ENCODE measurements around the gene LGALS3BP.

The LGALS3BP gene

GRCh38 chr17:79020631-79021301 is 41.0 kb upstream of the LGALS3BP start:
- Histone ChIP-seq H3K4me3 (no peak overlapping the region), H3K27me3 (ENCODE audit: low read depth) (no peaks in the 10 kb centered on the region), H3K4me1 (0 out of 2 replicates have a peak, but pooled peaks cover 3% of the 10 kb centered on the region), H3K36me3 (replicated peaks) (no peaks in the 10 kb centered on the region), H3K9me3 (no peaks in the 10 kb centered on the region)
- DNase-seq (ENCODE audit: low spot score in 2 of 2), result no peak
- in situ Hi-C loops (cut with MboI; ENCODE audit: low sequenced_read_pairs), result no loop called here

- in situ Hi-C loops (cut with MboI; ENCODE audit: low sequenced_read_pairs), result no loop called here
- Histone ChIP-seq H3K27me3 (ENCODE audit: low read depth) (no peaks in the 10 kb centered on the region), H3K4me3 (no peak overlapping the region), H3K36me3 (replicated peaks) (no peaks in the 10 kb centered on the region), H3K4me1 (0 out of 2 replicates have a peak, but pooled peaks cover 2% of the 10 kb centered on the region), H3K9me3 (no peaks in the 10 kb centered on the region)
- DNase-seq (ENCODE audit: low spot score in 2 of 2), result peak; percentile 48 to 69
Observed at GRCh38 chr17:79019632-79020584, 40.2 kb upstream of the LGALS3BP start.

GRCh38 chr17:79019261-79019631 is 39.5 kb upstream of the LGALS3BP start:
- no peak overlapping the region for H3K4me3 ChIP-seq
- no peaks in the 10 kb centered on the region for H3K36me3 ChIP-seq (replicated peaks)
- H3K9me3 ChIP-seq, result peaks cover 3% of the 10 kb centered on the region
- H3K27me3 ChIP-seq (ENCODE audit: low read depth), result no peaks in the 10 kb centered on the region
- no peak for DNase-seq (ENCODE audit: low spot score in 2 of 2)
- in situ Hi-C loops (cut with MboI; ENCODE audit: low sequenced_read_pairs), result no loop called here
- no peaks in the 10 kb centered on the region for H3K4me1 ChIP-seq

GRCh38 chr17:79018370-79018695 is 38.6 kb upstream of the LGALS3BP start:
- in situ Hi-C loops (cut with MboI; ENCODE audit: low sequenced_read_pairs), result no loop called here
- H3K4me1 ChIP-seq, result no peaks in the 10 kb centered on the region
- DNase-seq (ENCODE audit: low spot score in 2 of 2), result no peak
- H3K27me3 ChIP-seq (ENCODE audit: low read depth), result no peaks in the 10 kb centered on the region
- H3K36me3 ChIP-seq (replicated peaks), result no peaks in the 10 kb centered on the region
- H3K9me3 ChIP-seq, result peaks cover 12% of the 10 kb centered on the region
- no peak overlapping the region for H3K4me3 ChIP-seq

GRCh38 chr17:79017546-79018369 is 38.0 kb upstream of the LGALS3BP start:
- Histone ChIP-seq H3K4me1 (no peaks in the 10 kb centered on the region), H3K4me3 (no peak overlapping the region), H3K27me3 (ENCODE audit: low read depth) (no peaks in the 10 kb centered on the region), H3K9me3 (peaks cover 12% of the 10 kb centered on the region), H3K36me3 (replicated peaks) (no peaks in the 10 kb centered on the region)
- no peak for DNase-seq (ENCODE audit: low spot score in 2 of 2)
- in situ Hi-C loops (cut with MboI; ENCODE audit: low sequenced_read_pairs), result no loop called here

GRCh38 chr17:79014158-79014758 is 34.5 kb upstream of the LGALS3BP start:
- Histone ChIP-seq H3K4me1 (peaks cover 5% of the 10 kb centered on the region), H3K9me3 (peaks cover 12% of the 10 kb centered on the region), H3K4me3 (no peak overlapping the region), H3K27me3 (ENCODE audit: low read depth) (no peaks in the 10 kb centered on the region), H3K36me3 (replicated peaks) (no peaks in the 10 kb centered on the region)
- in situ Hi-C loops (cut with MboI; ENCODE audit: low sequenced_read_pairs), result no loop called here
- no peak for DNase-seq (ENCODE audit: low spot score in 2 of 2)

GRCh38 chr17:79012563-79013134 is 32.9 kb upstream of the LGALS3BP start:
- Histone ChIP-seq H3K4me1 (peaks cover 9% of the 10 kb centered on the region), H3K9me3 (peaks cover 12% of the 10 kb centered on the region), H3K36me3 (replicated peaks) (no peaks in the 10 kb centered on the region; the same call in 1 of the 2 replicates), H3K4me3 (no peak overlapping the region), H3K27me3 (ENCODE audit: low read depth) (no peaks in the 10 kb centered on the region)
- in situ Hi-C loops (cut with MboI; ENCODE audit: low sequenced_read_pairs), result no loop called here
- DNase-seq (ENCODE audit: low spot score in 2 of 2), result no peak

GRCh38 chr17:79011451-79012147 is 31.9 kb upstream of the LGALS3BP start:
- Histone ChIP-seq H3K9me3 (peaks cover 12% of the 10 kb centered on the region), H3K4me1 (peaks cover 9% of the 10 kb centered on the region), H3K36me3 (replicated peaks) (no peaks in the 10 kb centered on the region; the same call in 1 of the 2 replicates), H3K27me3 (ENCODE audit: low read depth) (no peaks in the 10 kb centered on the region), H3K4me3 (no peak overlapping the region)
- DNase-seq (ENCODE audit: low spot score in 2 of 2), result no peak
- in situ Hi-C loops (cut with MboI; ENCODE audit: low sequenced_read_pairs), result no loop called here

- no peak for DNase-seq (ENCODE audit: low spot score in 2 of 2)
- Histone ChIP-seq H3K27me3 (ENCODE audit: low read depth) (no peaks in the 10 kb centered on the region), H3K4me3 (peak overlapping the region; percentile 75), H3K9me3 (peaks cover 12% of the 10 kb centered on the region), H3K4me1 (peaks cover 9% of the 10 kb centered on the region), H3K36me3 (replicated peaks) (no peaks in the 10 kb centered on the region; the same call in 1 of the 2 replicates)
- in situ Hi-C loops (cut with MboI; ENCODE audit: low sequenced_read_pairs), result no loop called here
Observed at GRCh38 chr17:79010304-79010646, 30.6 kb upstream of the LGALS3BP start.

GRCh38 chr17:79009397-79010303 is 29.9 kb upstream of the LGALS3BP start, which contains the start of gene CANT1:
Gene CANT1, minus strand, starts transcription at chr17:79009764. Its CDS starts 12,142 bp downstream, at chr17:78997622.
- H3K4me1 ChIP-seq, result peaks cover 9% of the 10 kb centered on the region
- in situ Hi-C loops (cut with MboI; ENCODE audit: low sequenced_read_pairs), result no loop called here
- DNase-seq (ENCODE audit: low spot score in 2 of 2), result peak; percentile 78 to 88
- H3K4me3 ChIP-seq, result peak within 1 kb of the TSS; percentile 75
- peaks cover 12% of the 10 kb centered on the region for H3K9me3 ChIP-seq
- no peaks in the 10 kb centered on the region; the same call in 1 of the 2 replicates for H3K36me3 ChIP-seq (replicated peaks)
- H3K27me3 ChIP-seq (ENCODE audit: low read depth), result no peaks in the 10 kb centered on the region

- peak overlapping the region; percentile 75 for H3K4me3 ChIP-seq
- H3K4me1 ChIP-seq, result peaks cover 9% of the 10 kb centered on the region
- H3K9me3 ChIP-seq, result peaks cover 5% of the 10 kb centered on the region
- no peak for DNase-seq (ENCODE audit: low spot score in 2 of 2)
- no peaks in the 10 kb centered on the region; the same call in 1 of the 2 replicates for H3K36me3 ChIP-seq (replicated peaks)
- in situ Hi-C loops (cut with MboI; ENCODE audit: low sequenced_read_pairs), result no loop called here
- H3K27me3 ChIP-seq (ENCODE audit: low read depth), result no peaks in the 10 kb centered on the region
Observed at GRCh38 chr17:79008666-79009387, 29.1 kb upstream of the LGALS3BP start.
